H9 (cell line): ENCODE results near the gene DNMBP. TPM values are rescaled to one million over a fixed set of nuclear protein-coding genes. Genes with fewer than 3 reads are reported as not detected.

Source experiments
- DNase-seq: peaks from one replicate; pipeline ENCODE4 v3.0.0-alpha.2; 2017
- H2AFZ ChIP-seq: one replicate; pipeline ENCODE4 v1.6.1; 2013; ENCODE audit warnings: mild to moderate bottlenecking, low read length, control low read depth, moderate library complexity
- H2AK5ac ChIP-seq: 2 replicates; pipeline ENCODE4 v1.6.1; 2013; ENCODE audit warnings: low read length, control low read depth, mixed read lengths; ENCODE audit not compliant: insufficient read length
- H2BK120ac ChIP-seq: one replicate; pipeline ENCODE4 v1.6.1; 2013; ENCODE audit warnings: low read depth, mild to moderate bottlenecking, low read length, control low read depth, inconsistent platforms; ENCODE audit not compliant: poor library complexity, severe bottlenecking
- H2BK12ac ChIP-seq: 2 replicates; pipeline ENCODE4 v1.6.1; 2013; ENCODE audit warnings: low read length, control low read depth, mixed read lengths, low read depth; ENCODE audit not compliant: insufficient read length
- H2BK15ac ChIP-seq: 2 replicates; pipeline ENCODE4 v1.6.1; 2013; ENCODE audit warnings: low read depth, low read length, control low read depth
- H2BK20ac ChIP-seq: one replicate; pipeline ENCODE4 v1.6.1; 2013; ENCODE audit warnings: low read depth, mild to moderate bottlenecking, low read length, control low read depth, inconsistent platforms; ENCODE audit not compliant: poor library complexity, severe bottlenecking
- H2BK5ac ChIP-seq: 2 replicates; pipeline ENCODE4 v1.6.1; 2013; ENCODE audit warnings: low read length, control low read depth, mixed read lengths; ENCODE audit not compliant: insufficient read length
- H3K14ac ChIP-seq: 2 replicates; pipeline ENCODE4 v1.6.1; 2013; ENCODE audit warnings: low read length, control low read depth; ENCODE audit not compliant: insufficient read depth
- H3K18ac ChIP-seq: 2 replicates; pipeline ENCODE4 v1.6.1; 2013; ENCODE audit warnings: low read depth, mild to moderate bottlenecking, mixed read lengths, low read length, control low read depth; ENCODE audit not compliant: insufficient read length
- H3K23ac ChIP-seq: 2 replicates; pipeline ENCODE4 v1.6.1; 2013; ENCODE audit warnings: low read length, control low read depth, mixed read lengths, low read depth; ENCODE audit not compliant: insufficient read length
- H3K23me2 ChIP-seq: 2 replicates; pipeline ENCODE4 v1.6.1; 2013; ENCODE audit warnings: low read depth, mild to moderate bottlenecking, mixed read lengths, low read length, control low read depth; ENCODE audit not compliant: insufficient read length, poor library complexity, severe bottlenecking
- H3K27ac ChIP-seq: 2 replicates; pipeline ENCODE4 v1.5.1; 2013; ENCODE audit warnings: low read length, control low read depth, mixed read lengths, low read depth; ENCODE audit not compliant: insufficient read length
- H3K27me3 ChIP-seq: 2 replicates; pipeline ENCODE4 v1.6.1; 2013; ENCODE audit warnings: low read length, control low read depth, inconsistent platforms; ENCODE audit not compliant: insufficient read depth
- H3K4ac ChIP-seq: 2 replicates; pipeline ENCODE4 v1.6.1; 2013; ENCODE audit warnings: low read depth, mild to moderate bottlenecking, control low read depth, inconsistent platforms, low read length, moderate library complexity
- H3K4me1 ChIP-seq: 2 replicates; pipeline ENCODE4 v1.6.1; 2013; ENCODE audit warnings: low read length, control low read depth, inconsistent platforms; ENCODE audit not compliant: insufficient read depth
- H3K4me2 ChIP-seq: 2 replicates; pipeline ENCODE4 v1.6.1; 2013; ENCODE audit warnings: low read length, control low read depth, mixed read lengths; ENCODE audit not compliant: insufficient read length, insufficient read depth
- H3K56ac ChIP-seq: 2 replicates; pipeline ENCODE4 v1.6.1; 2013; ENCODE audit warnings: low read depth, mild to moderate bottlenecking, mixed read lengths, low read length, control low read depth; ENCODE audit not compliant: insufficient read length
- H3K79me1 ChIP-seq: 2 replicates; pipeline ENCODE4 v1.6.1; 2013; ENCODE audit warnings: low read depth, mild to moderate bottlenecking, moderate library complexity, low read length, control low read depth, inconsistent platforms; ENCODE audit not compliant: insufficient read depth, poor library complexity, severe bottlenecking
- H3K79me2 ChIP-seq: 2 replicates; pipeline ENCODE4 v1.6.1; 2013; ENCODE audit warnings: low read length, control low read depth, inconsistent platforms; ENCODE audit not compliant: insufficient read depth
- H3K9ac ChIP-seq: 2 replicates; pipeline ENCODE4 v1.6.1; 2013; ENCODE audit warnings: low read length, control low read depth, mixed read lengths; ENCODE audit not compliant: insufficient read length; ENCODE audit errors: extremely low read depth
- H3K9me3 ChIP-seq: one replicate; pipeline ENCODE4 v1.6.1; 2013; ENCODE audit warnings: low read depth, low read length, inconsistent platforms; ENCODE audit not compliant: control insufficient read depth
- H3T11ph ChIP-seq: one replicate; pipeline ENCODE4 v1.6.1; 2013; ENCODE audit warnings: mild to moderate bottlenecking, low read length, control low read depth, inconsistent platforms
- H4K20me1 ChIP-seq: one replicate; pipeline ENCODE4 v1.6.1; 2013; ENCODE audit not compliant: control insufficient read depth, insufficient read length, insufficient read depth
- H4K5ac ChIP-seq: 2 replicates; pipeline ENCODE4 v1.6.1; 2013; ENCODE audit warnings: low read depth, mild to moderate bottlenecking, mixed read lengths, low read length, control low read depth; ENCODE audit not compliant: insufficient read length
- H4K8ac ChIP-seq: replicated peaks from 2 replicates; pipeline ENCODE4 v1.6.1; 2013; ENCODE audit warnings: low read length, control low read depth, mixed read lengths, low read depth; ENCODE audit not compliant: insufficient read length
- H4K91ac ChIP-seq: 2 replicates; pipeline ENCODE4 v1.6.1; 2013; ENCODE audit warnings: low read depth, mild to moderate bottlenecking, moderate library complexity, mixed read lengths, low read length, control low read depth; ENCODE audit not compliant: insufficient read length
- H3K27ac Mint-ChIP-seq, 3 experiments: 2 replicates in 2 of 3; 3 replicates in 1 of 3; pipeline ENCODE4 v1.8.0; 2020 to 2021; ENCODE audit warnings: mixed read lengths in 3 of 3, mild to moderate bottlenecking in 1 of 3, moderate library complexity in 1 of 3
- H3K27me3 Mint-ChIP-seq: 2 replicates; pipeline ENCODE4 v1.8.0; 2021; ENCODE audit warnings: low read depth, mild to moderate bottlenecking, moderate library complexity, mixed read lengths
- H3K36me3 Mint-ChIP-seq, 3 experiments: 2 replicates in 2 of 3; 3 replicates in 1 of 3; pipeline ENCODE4 v1.8.0; 2020 to 2021; ENCODE audit warnings: low read depth in 3 of 3, mixed read lengths in 3 of 3; ENCODE audit not compliant: insufficient read depth in 1 of 3
- H3K4me1 Mint-ChIP-seq, 2 experiments: 2 replicates each; pipeline ENCODE4 v1.8.0; 2020; ENCODE audit warnings: mixed read lengths in 2 of 2
- H3K4me3 Mint-ChIP-seq, 2 experiments: 2 replicates in 1 of 2; 3 replicates in 1 of 2; pipeline ENCODE4 v1.8.0; 2020 to 2021; ENCODE audit warnings: mild to moderate bottlenecking in 2 of 2, mixed read lengths in 2 of 2, moderate library complexity in 1 of 2
- H3K9me3 Mint-ChIP-seq, 2 experiments: 2 replicates in 1 of 2; 3 replicates in 1 of 2; pipeline ENCODE4 v1.8.0; 2020; ENCODE audit warnings: mild to moderate bottlenecking in 2 of 2, mixed read lengths in 2 of 2, moderate library complexity in 1 of 2
- WGBS: extraction: QIAGEN DNeasy Blood & Tissue Kit; methylation state at CpG from one replicate; pipeline ENCODE4 v1.1.7; 2013; ENCODE audit warnings: missing lambda C conversion rate, low lambda C conversion rate, mixed read lengths; ENCODE audit not compliant: insufficient read length; ENCODE audit errors: extremely low coverage; 5-methylcytosine and 5-hydroxymethylcytosine counted together
- total RNA-seq: library from RNA; stranded (reverse); gene quantifications from 2 replicates; pipeline ENCODE4 v1.2.1, GENCODE V29; 2021
- TF ChIP-seq, protein P1 (sequence below): fragments of 200-600 bp; sonication (generic); conservative IDR thresholded peaks from 3 replicates; pipeline ENCODE4 v1.8.0; 2021; ENCODE audit warnings: antibody characterized with exemption, mild to moderate bottlenecking

Gene DNMBP
- total RNA-seq, 1 experiment from 2014 or later = 25.6 TPM

DNA sequence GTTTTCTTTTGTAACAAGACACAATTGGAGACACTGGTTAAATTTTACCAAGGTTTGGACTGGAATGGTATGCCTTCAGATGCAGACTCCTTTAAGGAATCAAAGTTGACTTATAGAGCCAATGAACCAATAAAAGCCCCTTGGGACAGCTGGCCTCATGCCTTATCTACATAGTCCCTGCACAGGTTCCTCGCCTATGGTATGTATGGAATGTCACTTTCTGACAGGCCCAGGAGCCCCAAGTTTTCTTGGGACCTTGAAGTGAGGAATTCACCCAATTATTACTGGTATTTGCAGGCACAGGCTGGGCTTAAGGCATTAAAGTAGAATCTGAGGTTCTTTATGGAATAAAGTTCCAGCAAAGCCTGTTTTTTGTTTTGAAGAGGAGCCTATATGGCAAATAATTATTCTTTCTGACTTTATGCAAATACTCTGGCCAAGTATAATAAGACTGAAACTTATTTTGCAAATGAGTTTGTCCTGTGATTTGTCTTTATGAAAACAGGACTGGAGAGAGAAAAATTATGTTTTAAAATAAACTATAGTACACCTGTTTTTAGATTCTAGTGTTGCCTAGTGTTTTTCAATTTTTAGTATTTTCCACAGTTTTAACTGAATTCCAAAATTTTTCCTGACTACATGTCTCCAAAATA, 24.1 kb upstream of the DNMBP start:
- no peak overlapping the region for H3K14ac ChIP-seq
- no peak overlapping the region for H4K5ac ChIP-seq
- no peaks in the 10 kb centered on the region for H3K9me3 ChIP-seq
- H3K27me3 ChIP-seq = no peaks in the 10 kb centered on the region
- no peak overlapping the region for H2BK20ac ChIP-seq
- peaks cover 4 to 7% of the 10 kb centered on the region in 2 experiments; a peak in 3 of 5 replicates for H3K9me3 Mint-ChIP-seq
- H2BK120ac ChIP-seq = no peak overlapping the region
- WGBS = no CpG with 5 or more reads among the region's 1 CpG
- H3K4me1 Mint-ChIP-seq = peaks cover 11 to 20% of the 10 kb centered on the region in 2 experiments
- no peak overlapping the region for H3K4me3 Mint-ChIP-seq
- no peaks in the 10 kb centered on the region; the same call in 1 of the 2 replicates for H3K4me1 ChIP-seq
- no peak overlapping the region for H3K23ac ChIP-seq
- H3K79me2 ChIP-seq = no peaks in the 10 kb centered on the region
- H3K79me1 ChIP-seq = no peaks in the 10 kb centered on the region
- H2BK12ac ChIP-seq = no peak overlapping the region
- no peak overlapping the region for H3K9ac ChIP-seq
- peaks cover 0 to 4% (median 2%) of the 10 kb centered on the region in 3 experiments; a peak in 4 of 7 replicates for H3K36me3 Mint-ChIP-seq
- no peak overlapping the region for H2AK5ac ChIP-seq
- no peaks in the 10 kb centered on the region for H3K23me2 ChIP-seq
- no peak overlapping the region for H3K4ac ChIP-seq
- H3K27ac ChIP-seq = no peak overlapping the region
- H4K8ac ChIP-seq = no peak overlapping the region
- H4K91ac ChIP-seq = no peak overlapping the region
- DNase-seq = no peak
- no peak overlapping the region for H3K18ac ChIP-seq
- H3K27ac Mint-ChIP-seq = no peak overlapping the region
- H4K20me1 ChIP-seq = no peaks in the 10 kb centered on the region
- no peaks in the 10 kb centered on the region; the same call in 1 of the 2 replicates for H3K27me3 Mint-ChIP-seq
- H2AFZ ChIP-seq = no peak overlapping the region
- H3K56ac ChIP-seq = no peak overlapping the region
- no peak overlapping the region for H2BK15ac ChIP-seq
- no peak overlapping the region for H3K4me2 ChIP-seq
- TF ChIP-seq, protein P1, sequence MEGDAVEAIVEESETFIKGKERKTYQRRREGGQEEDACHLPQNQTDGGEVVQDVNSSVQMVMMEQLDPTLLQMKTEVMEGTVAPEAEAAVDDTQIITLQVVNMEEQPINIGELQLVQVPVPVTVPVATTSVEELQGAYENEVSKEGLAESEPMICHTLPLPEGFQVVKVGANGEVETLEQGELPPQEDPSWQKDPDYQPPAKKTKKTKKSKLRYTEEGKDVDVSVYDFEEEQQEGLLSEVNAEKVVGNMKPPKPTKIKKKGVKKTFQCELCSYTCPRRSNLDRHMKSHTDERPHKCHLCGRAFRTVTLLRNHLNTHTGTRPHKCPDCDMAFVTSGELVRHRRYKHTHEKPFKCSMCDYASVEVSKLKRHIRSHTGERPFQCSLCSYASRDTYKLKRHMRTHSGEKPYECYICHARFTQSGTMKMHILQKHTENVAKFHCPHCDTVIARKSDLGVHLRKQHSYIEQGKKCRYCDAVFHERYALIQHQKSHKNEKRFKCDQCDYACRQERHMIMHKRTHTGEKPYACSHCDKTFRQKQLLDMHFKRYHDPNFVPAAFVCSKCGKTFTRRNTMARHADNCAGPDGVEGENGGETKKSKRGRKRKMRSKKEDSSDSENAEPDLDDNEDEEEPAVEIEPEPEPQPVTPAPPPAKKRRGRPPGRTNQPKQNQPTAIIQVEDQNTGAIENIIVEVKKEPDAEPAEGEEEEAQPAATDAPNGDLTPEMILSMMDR = no peak
- H3T11ph ChIP-seq = no peak overlapping the region
- no peak overlapping the region for H2BK5ac ChIP-seq
